ENCODE measurements around the gene FAM20B. TPM values are rescaled to one million over a fixed set of nuclear protein-coding genes. Genes with fewer than 3 reads are reported as not detected.

Gene FAM20B
- total and polyA plus RNA-seq, 2 of the 8 experiments (the other 6 are each of a cell fraction or from before 2014, with no cell fraction given) = 8.3 to 36.6 TPM

DNA sequence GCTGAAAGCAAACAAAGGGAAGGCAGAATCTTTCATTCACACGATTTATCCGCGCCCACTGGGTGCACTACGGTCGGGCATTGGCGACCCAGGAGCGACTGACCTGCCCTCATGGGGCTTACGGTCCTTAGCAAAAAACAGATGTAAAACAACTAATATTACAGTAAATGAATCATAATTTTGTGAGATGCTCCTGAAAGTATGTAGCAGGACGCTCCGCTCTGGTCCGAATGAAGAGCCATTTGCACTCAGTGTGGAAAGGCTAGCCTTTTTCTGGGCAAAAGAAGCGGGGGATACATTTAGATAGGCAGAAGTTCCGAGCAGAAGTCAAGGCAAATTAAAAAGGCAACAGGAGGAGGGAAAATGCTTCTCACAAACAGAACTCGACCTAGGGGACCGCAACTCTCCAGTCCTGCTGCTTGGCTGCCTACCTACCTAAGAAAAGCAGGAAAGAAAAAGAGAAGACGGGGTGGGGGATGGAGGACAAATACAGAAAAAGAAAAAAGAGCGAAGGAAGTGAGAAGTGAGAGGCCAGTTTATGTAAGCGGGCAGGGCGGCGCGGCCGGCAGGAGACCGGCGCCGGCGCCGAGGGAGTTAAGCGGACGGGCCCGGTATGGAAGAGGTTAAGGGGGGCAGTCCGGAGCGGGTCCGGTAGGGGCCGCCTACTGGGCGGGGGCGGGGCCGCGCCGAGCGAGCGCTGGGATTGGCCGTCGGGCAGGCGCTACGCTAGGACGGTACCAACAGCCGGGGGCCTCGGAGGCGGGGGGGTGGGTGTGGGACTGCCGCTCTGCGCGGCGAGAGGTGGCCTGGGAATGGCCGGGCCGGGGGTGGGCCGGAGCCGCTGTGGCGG lies at the start of gene FAM20B (continued):
- TF ChIP-seq, protein P1, sequence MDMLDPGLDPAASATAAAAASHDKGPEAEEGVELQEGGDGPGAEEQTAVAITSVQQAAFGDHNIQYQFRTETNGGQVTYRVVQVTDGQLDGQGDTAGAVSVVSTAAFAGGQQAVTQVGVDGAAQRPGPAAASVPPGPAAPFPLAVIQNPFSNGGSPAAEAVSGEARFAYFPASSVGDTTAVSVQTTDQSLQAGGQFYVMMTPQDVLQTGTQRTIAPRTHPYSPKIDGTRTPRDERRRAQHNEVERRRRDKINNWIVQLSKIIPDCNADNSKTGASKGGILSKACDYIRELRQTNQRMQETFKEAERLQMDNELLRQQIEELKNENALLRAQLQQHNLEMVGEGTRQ (IDR thresholded peaks at IDR 0.05; ENCODE audit: low read length) = 0 out of 2 replicates have a peak, but pooled peaks have one; percentile 19
- no peak for TF ChIP-seq KDM1A (IDR thresholded peaks at IDR 0.05; ENCODE audit: borderline replicate concordance, low read length)
- TF ChIP-seq SIN3A (conservative IDR thresholded peaks at IDR 0.05 in 1 of 2, IDR thresholded peaks at IDR 0.05 in 1 of 2; ENCODE audit: low read depth in 1 of 2, low read length in 2 of 2) = no peak
- no peak for TF ChIP-seq BCL11A (IDR thresholded peaks at IDR 0.05; ENCODE audit: low read depth in 2 of 2, low read length in 2 of 2)
- TF ChIP-seq, protein P2, sequence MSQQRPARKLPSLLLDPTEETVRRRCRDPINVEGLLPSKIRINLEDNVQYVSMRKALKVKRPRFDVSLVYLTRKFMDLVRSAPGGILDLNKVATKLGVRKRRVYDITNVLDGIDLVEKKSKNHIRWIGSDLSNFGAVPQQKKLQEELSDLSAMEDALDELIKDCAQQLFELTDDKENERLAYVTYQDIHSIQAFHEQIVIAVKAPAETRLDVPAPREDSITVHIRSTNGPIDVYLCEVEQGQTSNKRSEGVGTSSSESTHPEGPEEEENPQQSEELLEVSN (IDR thresholded peaks at IDR 0.05) = no peak
- TF ChIP-seq CHD2 (IDR thresholded peaks at IDR 0.05; ENCODE audit: low read length) = no peak
- no peak for TF ChIP-seq ZNF274 (IDR thresholded peaks at IDR 0.05; ENCODE audit: borderline replicate concordance, extremely low read depth, low read length)
- TF ChIP-seq, protein P3, sequence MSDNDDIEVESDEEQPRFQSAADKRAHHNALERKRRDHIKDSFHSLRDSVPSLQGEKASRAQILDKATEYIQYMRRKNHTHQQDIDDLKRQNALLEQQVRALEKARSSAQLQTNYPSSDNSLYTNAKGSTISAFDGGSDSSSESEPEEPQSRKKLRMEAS (IDR thresholded peaks at IDR 0.05) = peak; percentile 50; the same call in 1 of the 2 replicates
- TF ChIP-seq TBP (IDR thresholded peaks at IDR 0.05; ENCODE audit: low read depth, low read length) = no peak
- TF ChIP-seq CBX5 (IDR thresholded peaks at IDR 0.05; ENCODE audit: low read depth, low read length) = no peak
- TF ChIP-seq RBBP5 (IDR thresholded peaks at IDR 0.05; ENCODE audit: borderline replicate concordance, low read depth, low read length) = no peak
- TF ChIP-seq SIX5 (IDR thresholded peaks at IDR 0.05; ENCODE audit: low read depth, low read length) = no peak
- TF ChIP-seq PHF8 (conservative IDR thresholded peaks at IDR 0.05; ENCODE audit: low read depth, low read length) = peak; percentile 48; the same call in 1 of the 2 replicates
- peak; percentile 86 for TF ChIP-seq EGR1 (IDR thresholded peaks at IDR 0.05; ENCODE audit: borderline replicate concordance, low read depth, low read length)
- no peak for TF ChIP-seq JUN (IDR thresholded peaks at IDR 0.05; ENCODE audit: low read depth, low read length)
- TF ChIP-seq EP300 (IDR thresholded peaks at IDR 0.05; ENCODE audit: borderline replicate concordance in 1 of 2, low read depth in 2 of 2, low read length in 2 of 2) = 0 out of 3 replicates have a peak, but pooled peaks of 1 of the 2 experiments have one; percentile 75
- TF ChIP-seq RXRA (IDR thresholded peaks at IDR 0.05; ENCODE audit: insufficient read depth, low read depth, low read length) = no peak
- TF ChIP-seq POLR2A (IDR thresholded peaks at IDR 0.05; ENCODE audit: control extremely low read depth in 1 of 2, low read depth in 2 of 2, low read length in 2 of 2) = peak in 1 of 2 experiments; percentile 3; a peak in 1 of 3 replicates
- TF ChIP-seq SP4 (IDR thresholded peaks at IDR 0.05; ENCODE audit: low read length) = no peak
- no peak for TF ChIP-seq RFX5 (IDR thresholded peaks at IDR 0.05; ENCODE audit: borderline replicate concordance, low read depth, low read length)
- TF ChIP-seq CBX8 (IDR thresholded peaks at IDR 0.05; ENCODE audit: borderline replicate concordance, low read depth, low read length) = no peak
- TF ChIP-seq SP1 (IDR thresholded peaks at IDR 0.05; ENCODE audit: low read depth, low read length) = peak; percentile 84
